H1 (cell line): Measurements from ENCODE around the gene CENPB. TPM values are rescaled to one million over a fixed set of nuclear protein-coding genes. Genes with fewer than 3 reads are reported as not detected.

ENCODE experiments used
- BRCA1 ChIP-seq: IDR thresholded peaks from 2 replicates; pipeline ENCODE4 v1.6.1; 2012; ENCODE audit warnings: low read depth, low read length, improper control_type of control experiment
- CBX5 ChIP-seq: fragments of 300-800, 300-1000 bp; sonication (generic); IDR thresholded peaks from 2 replicates; pipeline ENCODE4 v1.7.1; 2016; ENCODE audit warnings: antibody characterized with exemption, low read length, low read depth
- CHD2 ChIP-seq: IDR thresholded peaks from 2 replicates; pipeline ENCODE4 v1.6.1; 2012; ENCODE audit warnings: low read length, improper control_type of control experiment
- GTF2F1 ChIP-seq: IDR thresholded peaks from 2 replicates; pipeline ENCODE4 v1.6.1; 2012; ENCODE audit warnings: low read depth, low read length, improper control_type of control experiment, borderline replicate concordance
- HDAC2 ChIP-seq, 2 experiments: fragments of 300-600 bp in 1 of 2; sonication (generic) in 1 of 2; IDR thresholded peaks; 2 replicates each; pipeline ENCODE4 v1.6.1; 2011 to 2012; ENCODE audit warnings: low read depth in 2 of 2, low read length in 2 of 2, mild to moderate bottlenecking in 2 of 2, moderate library complexity in 2 of 2, borderline replicate concordance in 1 of 2, inconsistent platforms in 1 of 2
- JUN ChIP-seq: IDR thresholded peaks from 2 replicates; pipeline ENCODE4 v1.6.1; 2011; ENCODE audit warnings: low read depth, mild to moderate bottlenecking, improper control_type of control experiment, low read length
- KDM4A ChIP-seq: IDR thresholded peaks from one replicate; pipeline ENCODE4 v1.7.1; 2012; ENCODE audit warnings: low read depth, mild to moderate bottlenecking, moderate library complexity, low read length, inconsistent platforms; ENCODE audit not compliant: severe bottlenecking
- MAFK ChIP-seq: IDR thresholded peaks from 2 replicates; pipeline ENCODE4 v1.6.1; 2012; ENCODE audit warnings: low read depth, mild to moderate bottlenecking, improper control_type of control experiment, low read length
- NANOG ChIP-seq: IDR thresholded peaks from 2 replicates; pipeline ENCODE4 v1.6.1; 2011; ENCODE audit warnings: low read length, low read depth, mild to moderate bottlenecking, inconsistent platforms; ENCODE audit not compliant: insufficient read depth, poor library complexity, severe bottlenecking
- PHF8 ChIP-seq: fragments of 200-600 bp; sonication (generic); conservative IDR thresholded peaks from 2 replicates; pipeline ENCODE4 v1.7.1; 2012; ENCODE audit warnings: low read depth, mild to moderate bottlenecking, inconsistent platforms, low read length, moderate library complexity
- POU5F1 ChIP-seq: IDR thresholded peaks from 2 replicates; pipeline ENCODE4 v1.6.1; 2011; ENCODE audit warnings: low read depth, mild to moderate bottlenecking, low read length, moderate library complexity
- RAD21 ChIP-seq, 2 experiments: IDR thresholded peaks in 1 of 2; conservative IDR thresholded peaks in 1 of 2; 2 replicates each; pipeline ENCODE4 v1.6.1; 2011; ENCODE audit warnings: low read depth in 2 of 2, low read length in 2 of 2, improper control_type of control experiment in 1 of 2, inconsistent platforms in 1 of 2, mild to moderate bottlenecking in 1 of 2, moderate library complexity in 1 of 2
- RNF2 ChIP-seq: fragments of 200-900, 300-1000 bp; sonication (generic); IDR thresholded peaks from 2 replicates; pipeline ENCODE4 v1.7.1; 2016; ENCODE audit warnings: borderline replicate concordance, low read depth, mild to moderate bottlenecking, antibody characterized with exemption, low read length; ENCODE audit not compliant: poor library complexity, severe bottlenecking; ENCODE audit errors: missing control alignments
- SAP30 ChIP-seq: fragments of 300-600 bp; sonication (generic); IDR thresholded peaks from 2 replicates; pipeline ENCODE4 v1.7.1; 2012; ENCODE audit warnings: low read length, moderate library complexity, mild to moderate bottlenecking, inconsistent platforms; ENCODE audit not compliant: insufficient read depth, insufficient replicate concordance
- SIN3A ChIP-seq, 2 experiments: IDR thresholded peaks in 1 of 2; conservative IDR thresholded peaks in 1 of 2; 2 replicates each; pipeline ENCODE4 v1.6.1; 2011 to 2012; ENCODE audit warnings: low read length in 2 of 2, improper control_type of control experiment in 1 of 2, low read depth in 1 of 2, mild to moderate bottlenecking in 1 of 2
- SIRT6 ChIP-seq: IDR thresholded peaks from one replicate; pipeline ENCODE4 v1.7.1; 2012; ENCODE audit warnings: low read length, inconsistent platforms
- SP4 ChIP-seq: IDR thresholded peaks from 2 replicates; pipeline ENCODE4 v1.6.1; 2012; ENCODE audit warnings: low read length, inconsistent platforms
- SRF ChIP-seq: IDR thresholded peaks from 2 replicates; pipeline ENCODE4 v1.6.1; 2011; ENCODE audit warnings: mild to moderate bottlenecking, low read depth, low read length, moderate library complexity
- TAF7 ChIP-seq: optimal IDR thresholded peaks from 2 replicates; pipeline ENCODE3; 2011; ENCODE audit warnings: low read depth, mild to moderate bottlenecking, inconsistent platforms, low read length, moderate library complexity, borderline replicate concordance
- polyA plus RNA-seq, 7 experiments: library from polyadenylated mRNA; depleted of rRNA in 3 of 7; stranded (reverse) in 5 of 7; unstranded in 2 of 7; fragments of >200 nt in 5 of 7; fragments of 200-250 nt in 2 of 7; gene quantifications; 1 replicate in 5 of 7; 2 replicates in 1 of 7; 4 replicates in 1 of 7; pipeline versions ENCODE4 v1.2.1 to v1.2.3, GENCODE V29; 2011 to 2013; ENCODE audit warnings: missing spikeins in 2 of 7, mixed read lengths in 2 of 7
- total RNA-seq: library from RNA; stranded (reverse); fragmentation: NEBNext Ultra II Directional; extraction: Animal tissue kit (Norgen Biotek cat#: 25700); gene quantifications from 2 replicates; pipeline ENCODE4 v1.2.1, GENCODE V29; 2021
- TF ChIP-seq, protein P1 (sequence below): IDR thresholded peaks from 2 replicates; pipeline ENCODE4 v1.6.1; 2012; ENCODE audit warnings: inconsistent platforms
- TF ChIP-seq, protein P2 (sequence below): IDR thresholded peaks from 2 replicates; pipeline ENCODE4 v1.6.1; 2011; ENCODE audit warnings: low read depth, mild to moderate bottlenecking, low read length; ENCODE audit not compliant: insufficient read depth

Gene CENPB
- total and polyA plus RNA-seq, 2 of the 8 experiments (the other 6 are each of a cell fraction or from before 2014, with no cell fraction given), result 17.7 to 51.6 TPM

- TF ChIP-seq POU5F1 (no peak), BRCA1 (no peak), JUN (no peak), SIN3A (conservative IDR thresholded peaks at IDR 0.05 in 1 of 2, IDR thresholded peaks at IDR 0.05 in 1 of 2; ENCODE audit: low read depth in 1 of 2, low read length in 2 of 2) (peak; percentile 36 to 80; a peak in 1 of 4 replicates), KDM4A (peak; percentile 48), SAP30 (peak; percentile 81), MAFK (no peak), TAF7 (no peak), SIRT6 (no peak), RNF2 (no peak), NANOG (no peak), PHF8 (0 out of 2 replicates have a peak, but pooled peaks have one; percentile 23), SRF (no peak), CHD2 (0 out of 2 replicates have a peak, but pooled peaks have one; percentile 14), GTF2F1 (no peak), HDAC2 (IDR thresholded peaks at IDR 0.05; ENCODE audit: borderline replicate concordance in 1 of 2, low read depth in 2 of 2, low read length in 2 of 2) (peak in 1 of 2 experiments; percentile 73; a peak in 1 of 4 replicates), CBX5 (no peak), RAD21 (IDR thresholded peaks at IDR 0.05 in 1 of 2, conservative IDR thresholded peaks at IDR 0.05 in 1 of 2; ENCODE audit: low read depth in 2 of 2, low read length in 2 of 2) (peak; percentile 48 to 58), SP4 (no peak)
- TF ChIP-seq, protein P1, sequence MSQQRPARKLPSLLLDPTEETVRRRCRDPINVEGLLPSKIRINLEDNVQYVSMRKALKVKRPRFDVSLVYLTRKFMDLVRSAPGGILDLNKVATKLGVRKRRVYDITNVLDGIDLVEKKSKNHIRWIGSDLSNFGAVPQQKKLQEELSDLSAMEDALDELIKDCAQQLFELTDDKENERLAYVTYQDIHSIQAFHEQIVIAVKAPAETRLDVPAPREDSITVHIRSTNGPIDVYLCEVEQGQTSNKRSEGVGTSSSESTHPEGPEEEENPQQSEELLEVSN, result no peak
- TF ChIP-seq, protein P2, sequence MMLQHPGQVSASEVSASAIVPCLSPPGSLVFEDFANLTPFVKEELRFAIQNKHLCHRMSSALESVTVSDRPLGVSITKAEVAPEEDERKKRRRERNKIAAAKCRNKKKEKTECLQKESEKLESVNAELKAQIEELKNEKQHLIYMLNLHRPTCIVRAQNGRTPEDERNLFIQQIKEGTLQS, result no peak
Observed at GRCh38 chr20:3768342-3769130, 18.0 kb downstream of the CENPB start (continued).
